OCI-LY1 (cell line): Measurements from ENCODE around the gene POLR3F.

Experiments
- H2AFZ ChIP-seq: fragments of 200-600 bp; sonication (generic), shearing (Covaris generic); 2 replicates; pipeline ENCODE4 v1.6.0; 2014; ENCODE audit warnings: antibody characterized with exemption, mild to moderate bottlenecking, low read length
- H3F3A ChIP-seq: fragments of 200-600 bp; sonication (generic), shearing (Covaris generic); 2 replicates; pipeline ENCODE4 v1.6.0; 2014; ENCODE audit warnings: mild to moderate bottlenecking, antibody characterized with exemption, low read length, moderate library complexity; ENCODE audit not compliant: insufficient read depth
- H3K27ac ChIP-seq: fragments of 200-600 bp; sonication (generic); 2 replicates; pipeline ENCODE4 v1.5.1; 2014; ENCODE audit warnings: low read length, mixed run types, mild to moderate bottlenecking, low read depth; ENCODE audit not compliant: poor library complexity, severe bottlenecking
- H3K27me3 ChIP-seq: fragments of 200-600 bp; sonication (generic); 2 replicates; pipeline ENCODE4 v1.6.0; 2014; ENCODE audit warnings: antibody characterized with exemption, mild to moderate bottlenecking, low read length, moderate library complexity; ENCODE audit not compliant: insufficient read depth
- H3K36me3 ChIP-seq: fragments of 200-600 bp; sonication (generic); 2 replicates; pipeline ENCODE4 v1.6.1; 2014; ENCODE audit warnings: mild to moderate bottlenecking, antibody characterized with exemption, low read length, moderate library complexity, mixed read lengths; ENCODE audit not compliant: insufficient read depth
- H3K4me1 ChIP-seq: fragments of 200-600 bp; sonication (generic); 2 replicates; pipeline ENCODE4 v1.5.1; 2014; ENCODE audit warnings: mild to moderate bottlenecking, low read length, moderate library complexity; ENCODE audit not compliant: insufficient read depth, severe bottlenecking
- H3K4me2 ChIP-seq: fragments of 200-600 bp; sonication (generic), shearing (Covaris generic); 2 replicates; pipeline ENCODE4 v1.6.1; 2014; ENCODE audit warnings: low read length
- H3K4me3 ChIP-seq: fragments of 200-600 bp; sonication (generic); 2 replicates; pipeline ENCODE4 v1.5.1; 2014; ENCODE audit warnings: low read length, low read depth, mild to moderate bottlenecking, mixed read lengths; ENCODE audit not compliant: poor library complexity, severe bottlenecking
- H3K79me2 ChIP-seq: fragments of 200-600 bp; shearing (Covaris generic); 2 replicates; pipeline ENCODE4 v1.6.1; 2016; ENCODE audit warnings: mixed run types, low read length, mixed read lengths; ENCODE audit not compliant: insufficient read depth
- H3K9ac ChIP-seq: fragments of 200-600 bp; sonication (generic), shearing (Covaris generic); 2 replicates; pipeline ENCODE4 v1.6.1; 2014; ENCODE audit warnings: mild to moderate bottlenecking, low read length, mixed read lengths
- H3K9me2 ChIP-seq: fragments of 200-600 bp; sonication (generic), shearing (Covaris generic); 2 replicates; pipeline ENCODE4 v1.6.1; 2014; ENCODE audit warnings: low read depth, mild to moderate bottlenecking, low read length, mixed read lengths
- H3K9me3 ChIP-seq: fragments of 200-600 bp; shearing (Covaris generic); 2 replicates; pipeline ENCODE4 v1.6.1; 2014; ENCODE audit warnings: low read length, mixed read lengths
- H4K20me1 ChIP-seq: fragments of 200-600 bp; sonication (generic), shearing (Covaris generic); 2 replicates; pipeline ENCODE4 v1.6.0; 2016; ENCODE audit warnings: mild to moderate bottlenecking, low read length; ENCODE audit not compliant: insufficient read depth
- EZH2 ChIP-seq: fragments of 200-600 bp; sonication (generic), shearing (Covaris generic); IDR thresholded peaks from 2 replicates; pipeline ENCODE4 v1.8.0; 2017; ENCODE audit warnings: borderline replicate concordance, mixed run types, mild to moderate bottlenecking, antibody characterized with exemption, low read length, moderate library complexity, mixed read lengths
- TF ChIP-seq, protein P1 (sequence below): fragments of 200-600 bp; sonication (generic), shearing (Covaris generic); IDR thresholded peaks from 2 replicates; pipeline ENCODE4 v1.5.1; 2017; ENCODE audit warnings: mild to moderate bottlenecking, antibody characterized with exemption, low read length, moderate library complexity, mixed read lengths

POLR3F gene

GRCh38 chr20:18477821-18478220 lies 10.6 kb downstream of the POLR3F start:
- Histone ChIP-seq H3K79me2 (no peaks in the 10 kb centered on the region), H3K9me2 (no peaks in the 10 kb centered on the region), H3K9me3 (no peaks in the 10 kb centered on the region), H3K27ac (no peak overlapping the region), H3K4me2 (no peak overlapping the region), H3K27me3 (no peaks in the 10 kb centered on the region), H4K20me1 (no peaks in the 10 kb centered on the region), H3K36me3 (peaks cover 74% of the 10 kb centered on the region), H3K4me1 (no peaks in the 10 kb centered on the region), H2AFZ (no peak overlapping the region), H3K9ac (no peak overlapping the region), H3F3A (no peaks in the 10 kb centered on the region), H3K4me3 (no peak overlapping the region)
- TF ChIP-seq, protein P1, sequence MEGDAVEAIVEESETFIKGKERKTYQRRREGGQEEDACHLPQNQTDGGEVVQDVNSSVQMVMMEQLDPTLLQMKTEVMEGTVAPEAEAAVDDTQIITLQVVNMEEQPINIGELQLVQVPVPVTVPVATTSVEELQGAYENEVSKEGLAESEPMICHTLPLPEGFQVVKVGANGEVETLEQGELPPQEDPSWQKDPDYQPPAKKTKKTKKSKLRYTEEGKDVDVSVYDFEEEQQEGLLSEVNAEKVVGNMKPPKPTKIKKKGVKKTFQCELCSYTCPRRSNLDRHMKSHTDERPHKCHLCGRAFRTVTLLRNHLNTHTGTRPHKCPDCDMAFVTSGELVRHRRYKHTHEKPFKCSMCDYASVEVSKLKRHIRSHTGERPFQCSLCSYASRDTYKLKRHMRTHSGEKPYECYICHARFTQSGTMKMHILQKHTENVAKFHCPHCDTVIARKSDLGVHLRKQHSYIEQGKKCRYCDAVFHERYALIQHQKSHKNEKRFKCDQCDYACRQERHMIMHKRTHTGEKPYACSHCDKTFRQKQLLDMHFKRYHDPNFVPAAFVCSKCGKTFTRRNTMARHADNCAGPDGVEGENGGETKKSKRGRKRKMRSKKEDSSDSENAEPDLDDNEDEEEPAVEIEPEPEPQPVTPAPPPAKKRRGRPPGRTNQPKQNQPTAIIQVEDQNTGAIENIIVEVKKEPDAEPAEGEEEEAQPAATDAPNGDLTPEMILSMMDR = no peak
- no peak for TF ChIP-seq EZH2

DNA sequence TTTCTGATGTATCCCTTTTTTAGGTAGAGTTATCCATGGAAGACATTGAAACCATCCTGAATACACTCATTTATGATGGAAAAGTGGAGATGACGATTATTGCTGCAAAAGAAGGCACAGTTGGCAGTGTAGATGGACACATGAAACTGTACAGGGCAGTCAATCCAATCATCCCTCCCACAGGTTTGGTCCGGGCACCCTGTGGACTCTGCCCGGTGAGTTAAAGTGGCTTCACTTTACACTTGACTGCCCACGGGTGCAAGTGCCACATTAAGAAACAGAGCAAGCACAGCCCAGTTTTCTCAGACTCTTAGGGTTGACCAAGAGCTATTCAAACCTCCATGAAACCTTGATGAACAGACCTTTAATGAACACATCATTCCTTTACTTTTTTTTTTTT lies 14.4 kb downstream of the POLR3F start:
- no peak overlapping the region for H3K4me3 ChIP-seq
- H3K9ac ChIP-seq = no peak overlapping the region
- H3K9me3 ChIP-seq = no peaks in the 10 kb centered on the region
- H3K36me3 ChIP-seq = peaks cover 61% of the 10 kb centered on the region
- H4K20me1 ChIP-seq = no peaks in the 10 kb centered on the region
- H3K9me2 ChIP-seq = no peaks in the 10 kb centered on the region
- no peaks in the 10 kb centered on the region for H3F3A ChIP-seq
- H3K27ac ChIP-seq = no peak overlapping the region
- no peak overlapping the region for H2AFZ ChIP-seq
- no peak overlapping the region for H3K4me2 ChIP-seq
- no peaks in the 10 kb centered on the region for H3K27me3 ChIP-seq
- H3K79me2 ChIP-seq = no peaks in the 10 kb centered on the region
- no peaks in the 10 kb centered on the region for H3K4me1 ChIP-seq
- no peak for TF ChIP-seq EZH2
- TF ChIP-seq, protein P1 = no peak

GRCh38 chr20:18488301-18488700 lies 21.1 kb downstream of the POLR3F start:
- H3K27me3 ChIP-seq = no peaks in the 10 kb centered on the region
- peaks cover 36% of the 10 kb centered on the region for H3K36me3 ChIP-seq
- no peak overlapping the region for H3K4me2 ChIP-seq
- H3F3A ChIP-seq = no peaks in the 10 kb centered on the region
- H4K20me1 ChIP-seq = no peaks in the 10 kb centered on the region
- no peaks in the 10 kb centered on the region for H3K4me1 ChIP-seq
- no peaks in the 10 kb centered on the region for H3K9me3 ChIP-seq
- H3K9ac ChIP-seq = no peak overlapping the region
- no peak overlapping the region for H2AFZ ChIP-seq
- H3K9me2 ChIP-seq = no peaks in the 10 kb centered on the region
- TF ChIP-seq EZH2 = no peak
- TF ChIP-seq, protein P1 = no peak
- H3K4me3 ChIP-seq = no peak overlapping the region
- no peak overlapping the region for H3K27ac ChIP-seq
- no peaks in the 10 kb centered on the region for H3K79me2 ChIP-seq
